GM18508 (cell line): Measurements from ENCODE around the gene KLF6.

Source experiments
- ATAC-seq: cut with Tn5 transposase; IDR thresholded peaks from one replicate; pipeline ENCODE4 v1.9.1; 2021; ENCODE audit warnings: moderate number of reproducible peaks; ENCODE audit not compliant: insufficient read depth, unreplicated experiment

Gene KLF6

GRCh38 chr10:3784510-3785250 lies at the start of gene KLF6:
Gene KLF6, minus strand, starts transcription at chr10:3785209. Its CDS starts 195 bp downstream, at chr10:3785014.
- ATAC-seq, result no peak

- no peak for ATAC-seq
These were observed 49.4 kb upstream of the KLF6 start for GRCh38 chr10:3834404-3834803.

- ATAC-seq, result no peak
These were observed 48.0 kb upstream of the KLF6 start for GRCh38 chr10:3833046-3833445.

GRCh38 chr10:3832022-3832786 lies 47.2 kb upstream of the KLF6 start:
- no peak for ATAC-seq

- no peak for ATAC-seq
These were observed 46.6 kb upstream of the KLF6 start for GRCh38 chr10:3831608-3832007.

- ATAC-seq, result no peak
These were observed 45.9 kb upstream of the KLF6 start for GRCh38 chr10:3830946-3831345.

GRCh38 chr10:3829156-3830050 lies 44.4 kb upstream of the KLF6 start:
- ATAC-seq, result no peak

GRCh38 chr10:3828404-3829155 lies 43.6 kb upstream of the KLF6 start:
- ATAC-seq, result no peak

GRCh38 chr10:3827768-3828403 lies 42.9 kb upstream of the KLF6 start:
- ATAC-seq, result no peak

- no peak for ATAC-seq
These were observed 42.3 kb upstream of the KLF6 start for GRCh38 chr10:3827266-3827665.

GRCh38 chr10:3825862-3826351 lies 40.9 kb upstream of the KLF6 start:
- no peak for ATAC-seq

GRCh38 chr10:3825244-3825643 lies 40.2 kb upstream of the KLF6 start:
- no peak for ATAC-seq

- no peak for ATAC-seq
These were observed 37.7 kb upstream of the KLF6 start for GRCh38 chr10:3822541-3823330.

GRCh38 chr10:3820255-3820654 lies 35.2 kb upstream of the KLF6 start:
- no peak for ATAC-seq

GRCh38 chr10:3816995-3817394 lies 32.0 kb upstream of the KLF6 start:
- ATAC-seq, result no peak

- no peak for ATAC-seq
These were observed 29.8 kb upstream of the KLF6 start for GRCh38 chr10:3814838-3815220.

- no peak for ATAC-seq
These were observed 29.2 kb upstream of the KLF6 start for GRCh38 chr10:3813986-3814837.

- ATAC-seq, result no peak
These were observed 28.3 kb upstream of the KLF6 start for GRCh38 chr10:3813267-3813666.
